ENCODE measurements around the gene LSAMP. TPM values are rescaled to one million over a fixed set of nuclear protein-coding genes. Genes with fewer than 3 reads are reported as not detected.
"Not testable (repeated sequence)": the region's sequence is repeated elsewhere in the genome, so short reads cannot be mapped to it uniquely, and the experiment has no call there.

The LSAMP gene
- total RNA-seq, 1 experiment from 2014 or later = 3.1 TPM

- TF ChIP-seq REST (IDR thresholded peaks at IDR 0.05; ENCODE audit: insufficient read depth in 1 of 2, low read depth in 2 of 2, low read length in 1 of 2) (no peak), CTCF (IDR thresholded peaks at IDR 0.05) (no peak), POLR2AphosphoS5 (IDR thresholded peaks at IDR 0.05; ENCODE audit: low read depth, low read length) (no peak), TCF7L2 (IDR thresholded peaks at IDR 0.05; ENCODE audit: low read depth, low read length) (no peak), SIN3A (IDR thresholded peaks at IDR 0.05; ENCODE audit: borderline replicate concordance, insufficient read depth, low read depth, low read length) (no peak)
- in situ Hi-C loops (cut with HindIII; ENCODE audit: low pct_unique_long_range_greater_than_20kb, low sequenced_read_pairs) = no loop called here
- H3K4me3 ChIP-seq (ENCODE audit: low read depth in 2 of 2, low read length in 2 of 2) = peak overlapping the region; percentile 29 to 58
- ChIA-PET POLR2A (no interaction called here), CTCF (no interaction called here)
- no peaks in the 10 kb centered on the region for H3K36me3 ChIP-seq (ENCODE audit: control insufficient read depth, insufficient read depth, low read length)
- peak; percentile 46; the same call in 1 of the 2 replicates for ATAC-seq
- intact Hi-C loops (cut with micrococcal nuclease; ENCODE audit: unreplicated experiment) = no loop called here
- no TSS peak for BruUV-seq (replicated peaks)
- no peaks in the 10 kb centered on the region for H3K27me3 ChIP-seq (ENCODE audit: control insufficient read depth, insufficient read depth, low read length)
- H3K9me3 ChIP-seq (ENCODE audit: control insufficient read depth, insufficient read depth, low read depth, low read length) = no peaks in the 10 kb centered on the region
- peaks cover 4% of the 10 kb centered on the region; the same call in 1 of the 2 replicates for H3K4me1 ChIP-seq (ENCODE audit: control insufficient read depth, insufficient read depth, low read length)
- H3K27ac ChIP-seq (ENCODE audit: low read length) = no peak overlapping the region
- no peak for DNase-seq (ENCODE audit: low read depth, low spot score)
These were observed 652.9 kb downstream of the LSAMP start for GRCh38 chr3:115792206-115792955.

GRCh38 chr3:115791271-115792153, 653.8 kb downstream of the LSAMP start:
- POLR2A ChIA-PET; intact Hi-C loops (cut with micrococcal nuclease; ENCODE audit: unreplicated experiment); H3K27ac ChIP-seq (ENCODE audit: low read length); DNase-seq (ENCODE audit: low read depth, low spot score); H3K27me3 ChIP-seq (ENCODE audit: control insufficient read depth, insufficient read depth, low read length); BruUV-seq (replicated peaks); H3K9me3 ChIP-seq (ENCODE audit: control insufficient read depth, insufficient read depth, low read depth, low read length); H3K36me3 ChIP-seq (ENCODE audit: control insufficient read depth, insufficient read depth, low read length); H3K4me1 ChIP-seq (ENCODE audit: control insufficient read depth, insufficient read depth, low read length); in situ Hi-C loops (cut with HindIII; ENCODE audit: low pct_unique_long_range_greater_than_20kb, low sequenced_read_pairs): not testable (repeated sequence)
- H3K4me3 ChIP-seq (ENCODE audit: low read depth in 2 of 2, low read length in 2 of 2) = peak overlapping the region; percentile 29 to 58
- CTCF ChIA-PET = interaction anchor here (0.7 kb wide), 1 partner anchor 1647 kb away, joined by 3 read pairs; no protein-coding TSS in a partner anchor
- peak; percentile 67 for ATAC-seq
